CD4-positive, alpha-beta T cell treated with Interleukin-17A for 4 hours (primary cell): ENCODE results near the gene MLPH.

Source experiments
- DNase-seq: peaks from one replicate; pipeline ENCODE4 v3.0.0-alpha.2; 2020; ENCODE audit warnings: mixed read lengths

Gene MLPH

DNA sequence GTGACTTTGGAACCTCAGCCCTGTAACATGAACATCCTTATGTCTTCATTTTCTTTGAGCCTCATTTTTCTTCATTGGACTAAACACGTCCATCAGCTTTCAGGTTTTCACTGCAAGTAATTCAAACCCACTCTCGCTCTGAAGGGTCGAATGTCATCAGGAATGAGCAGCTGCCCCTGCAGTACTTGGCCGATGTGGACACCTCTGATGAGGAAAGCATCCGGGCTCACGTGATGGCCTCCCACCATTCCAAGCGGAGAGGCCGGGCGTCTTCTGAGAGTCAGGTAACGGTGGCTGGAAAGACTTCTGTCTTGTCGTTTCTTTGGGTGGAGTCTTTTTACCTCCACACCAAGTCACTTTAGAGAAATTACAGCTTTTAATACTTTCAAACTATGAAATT is 40.2 kb downstream of the MLPH start:
- no peak for DNase-seq

DNA sequence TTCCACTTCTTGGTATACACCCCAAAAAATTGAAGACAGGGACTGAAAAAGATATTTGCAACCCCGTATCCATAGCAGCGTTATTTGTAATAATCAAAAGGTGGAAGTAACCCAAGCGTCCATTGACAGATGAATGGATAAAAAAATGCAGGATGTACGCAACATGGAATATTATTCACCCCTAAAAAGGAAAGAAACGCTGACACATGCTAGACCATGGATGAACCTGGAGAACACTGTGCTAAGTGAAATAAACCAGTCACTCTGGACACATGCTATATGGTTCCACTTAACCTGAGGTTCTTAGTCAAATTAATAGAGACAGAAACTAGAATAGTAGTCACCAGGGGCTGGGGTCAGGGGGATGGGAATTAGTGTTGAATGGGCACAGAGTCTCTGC is 40.7 kb downstream of the MLPH start:
- DNase-seq = no peak

DNA sequence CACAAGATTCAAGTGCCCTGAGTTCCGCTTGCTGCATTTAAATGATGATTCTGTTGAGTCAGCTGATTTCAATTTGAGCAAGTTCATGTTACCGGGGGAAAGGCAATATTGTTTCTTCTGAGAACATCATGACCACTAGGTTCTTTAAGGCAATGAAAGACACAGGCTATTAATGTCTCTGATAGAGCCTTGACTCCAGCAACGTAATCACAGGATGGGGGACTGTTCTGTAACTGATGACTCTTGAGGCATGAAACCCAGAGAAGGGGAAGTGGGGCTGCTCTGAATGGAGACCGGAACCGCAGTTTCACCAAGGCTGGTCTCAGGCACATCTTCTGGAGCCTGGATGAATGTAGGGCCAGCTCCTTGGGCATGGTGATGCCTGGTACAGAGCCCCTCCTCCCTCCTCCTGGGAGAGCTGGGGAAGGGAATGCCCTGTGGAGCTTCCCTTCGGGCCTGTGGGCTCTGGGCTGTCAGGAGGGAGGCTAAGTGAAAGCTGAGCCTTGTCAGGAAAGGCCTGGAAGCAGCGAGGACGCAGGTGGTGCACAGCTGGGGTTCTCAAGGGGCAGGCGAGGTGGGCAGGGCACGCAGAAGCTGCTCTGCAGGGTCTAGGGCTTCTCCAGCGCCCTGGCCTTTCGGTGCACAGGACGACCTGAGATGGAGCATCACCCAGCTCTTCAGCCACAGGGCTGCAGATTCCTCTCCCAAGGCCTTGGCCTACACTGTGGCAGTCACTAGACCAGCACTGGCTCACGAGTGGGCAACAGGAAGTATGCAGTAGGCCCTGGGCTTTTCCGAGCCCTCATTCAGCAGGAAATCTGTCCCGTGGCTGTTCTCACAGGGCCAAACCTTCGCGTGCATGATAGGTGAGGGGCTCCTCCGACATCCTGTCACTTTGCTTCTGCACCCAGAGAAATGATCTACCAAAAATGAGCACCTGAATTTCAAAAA is 42.7 kb downstream of the MLPH start:
- DNase-seq = no peak

DNA sequence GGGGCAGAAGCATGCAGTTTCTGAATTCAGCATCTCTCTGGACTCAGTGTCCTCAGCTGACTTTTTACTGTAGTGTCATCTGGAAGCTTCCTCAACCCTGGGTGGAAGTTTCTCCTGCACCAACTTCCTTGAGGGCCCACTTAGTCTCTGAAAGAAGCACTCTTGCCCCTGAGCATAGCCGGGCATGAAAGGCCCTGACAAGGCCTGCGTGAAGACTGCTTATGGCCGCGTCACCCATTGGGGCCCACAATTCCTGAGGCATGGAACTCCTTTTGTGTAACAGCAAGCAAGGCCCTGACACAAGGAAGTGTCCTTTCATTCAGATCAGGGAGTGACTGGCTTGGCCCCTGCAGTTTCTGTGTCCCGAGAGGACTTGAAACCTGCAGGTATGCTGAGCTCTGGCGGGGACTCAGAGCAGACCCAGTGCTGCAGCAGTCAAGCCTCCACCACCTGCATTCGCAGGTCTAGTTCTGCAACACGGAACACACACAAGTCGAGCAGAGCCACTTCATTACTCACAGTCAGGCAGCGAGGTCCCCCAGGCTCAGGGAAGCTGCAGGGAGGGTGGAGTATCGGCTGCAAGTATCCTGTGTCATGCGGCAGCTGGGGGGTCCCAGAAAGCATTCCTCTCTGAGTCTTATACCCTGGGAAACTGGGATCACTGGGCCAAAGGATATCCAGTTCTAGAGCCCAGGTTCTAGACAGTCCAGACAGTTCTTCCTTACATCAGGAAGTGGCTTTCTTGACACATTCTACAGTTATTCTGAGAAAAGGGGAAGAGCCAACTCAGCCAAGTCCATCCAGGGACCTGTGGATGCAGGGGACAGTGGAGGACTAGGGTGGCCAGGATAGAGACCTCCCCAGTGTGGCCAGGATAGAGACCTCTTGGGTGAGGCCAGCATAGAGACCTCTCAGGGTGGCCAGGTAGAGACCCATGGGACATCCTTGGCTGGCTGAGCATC is 43.7 kb downstream of the MLPH start:
- DNase-seq = no peak

DNA sequence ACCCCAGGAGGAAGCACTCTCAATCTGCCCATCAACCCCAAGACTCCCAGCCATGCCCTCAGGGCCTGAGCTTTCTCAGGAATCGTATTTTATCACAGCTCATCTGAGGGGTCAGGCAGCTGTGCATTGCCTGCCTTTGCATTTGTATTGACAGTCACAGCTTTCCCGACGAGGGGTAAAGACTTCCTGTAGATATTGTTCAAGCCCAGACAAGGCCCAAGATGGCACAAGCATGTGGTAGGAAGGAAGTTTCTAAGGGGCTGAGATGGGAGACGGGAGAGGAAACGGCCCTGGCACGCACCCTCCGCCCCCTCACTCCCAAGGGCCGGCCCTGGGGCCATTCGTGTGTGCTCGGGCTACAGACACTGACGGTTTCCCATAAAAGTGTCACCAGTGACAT is 45.1 kb downstream of the MLPH start:
- no peak for DNase-seq

DNA sequence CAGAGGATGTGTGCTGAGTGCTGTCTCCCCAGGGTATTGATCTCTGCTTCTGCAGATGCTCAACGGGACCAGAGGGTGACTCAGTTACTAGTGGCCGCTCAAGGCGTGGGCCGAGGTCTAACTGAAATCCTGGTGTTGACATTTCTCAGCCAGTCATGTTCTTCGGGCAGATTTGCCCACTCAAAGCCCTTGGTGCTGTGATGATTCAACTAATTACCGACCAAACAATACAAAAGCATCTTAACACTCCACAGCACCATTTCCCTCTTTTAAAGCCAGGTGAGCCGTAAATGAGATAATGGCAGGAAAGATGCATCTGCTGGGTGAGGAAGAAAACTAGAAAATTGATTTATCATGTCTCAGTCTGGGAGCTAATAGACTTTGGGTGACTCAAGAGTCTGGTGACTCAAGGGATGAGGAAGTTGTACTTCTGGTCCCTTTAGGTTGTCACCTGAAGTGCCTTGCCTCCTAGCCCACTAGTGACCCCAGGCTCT is 46.7 kb downstream of the MLPH start:
- no peak for DNase-seq

DNA sequence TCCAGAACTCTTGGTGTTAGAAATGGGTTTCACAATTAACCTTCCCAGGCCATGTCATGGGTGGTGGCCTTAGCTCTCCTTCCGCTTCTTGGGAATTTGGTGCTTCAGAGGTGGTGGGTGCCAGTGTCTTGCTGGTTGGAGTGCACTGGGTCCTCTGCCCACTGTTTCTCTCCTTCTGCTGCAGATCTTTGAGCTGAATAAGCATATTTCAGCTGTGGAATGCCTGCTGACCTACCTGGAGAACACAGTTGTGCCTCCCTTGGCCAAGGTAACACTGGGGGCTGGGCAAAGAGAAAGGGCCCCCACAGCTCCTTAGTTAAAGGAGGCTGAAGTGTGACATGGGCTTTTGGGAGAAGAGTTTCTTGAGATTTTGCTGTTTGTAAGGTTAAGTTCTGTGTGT is 47.3 kb downstream of the MLPH start:
- DNase-seq = no peak

DNA sequence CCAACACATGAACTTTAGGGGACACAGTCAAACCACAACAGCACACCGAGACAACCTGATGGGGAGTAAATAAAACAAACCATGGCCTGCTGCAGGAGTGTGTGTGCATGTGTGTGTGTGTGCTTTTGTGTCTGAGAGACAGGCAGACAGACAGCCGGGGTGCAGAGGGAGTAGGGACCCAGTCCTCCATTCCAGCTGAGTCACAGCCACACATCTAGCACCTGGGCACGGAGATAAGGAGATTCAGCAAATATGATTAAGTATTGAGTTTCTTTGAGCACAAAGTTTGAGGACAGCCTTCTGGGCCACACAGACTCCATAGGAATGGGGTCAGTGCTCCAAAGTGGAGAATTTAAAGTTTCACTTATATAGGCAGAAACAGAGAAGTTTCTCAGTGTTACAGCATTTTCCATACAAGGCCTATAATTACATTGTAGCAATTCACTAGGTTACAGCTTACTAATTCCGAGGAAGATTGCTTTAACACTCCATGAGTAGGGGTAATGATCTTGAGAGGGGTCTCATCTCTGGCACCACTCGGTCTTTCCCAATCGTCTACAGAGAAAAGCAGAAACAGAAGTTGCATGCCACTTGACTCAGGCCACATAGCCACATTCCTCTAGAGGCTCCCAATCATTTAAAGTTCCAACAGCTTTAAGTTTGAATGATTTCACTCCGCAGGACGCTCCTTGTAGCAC is 48.5 kb downstream of the MLPH start:
- no peak for DNase-seq

DNA sequence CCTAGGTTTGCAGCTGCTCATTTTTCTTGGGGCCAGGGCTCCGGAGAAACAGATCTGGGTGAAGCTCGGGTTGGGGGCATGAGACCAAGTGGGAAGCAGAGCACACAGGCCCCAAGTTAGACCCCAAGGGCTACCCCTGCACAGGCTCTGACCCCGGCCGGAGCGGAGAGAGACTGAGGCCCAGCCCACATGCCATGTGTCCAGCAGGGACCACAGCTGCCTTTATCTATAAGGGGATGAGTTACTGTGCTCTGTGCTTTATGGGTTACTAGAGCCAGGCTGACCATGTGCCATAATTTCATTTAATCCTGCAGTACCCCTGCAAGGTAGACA is 49.0 kb downstream of the MLPH start:
- no peak for DNase-seq

DNA sequence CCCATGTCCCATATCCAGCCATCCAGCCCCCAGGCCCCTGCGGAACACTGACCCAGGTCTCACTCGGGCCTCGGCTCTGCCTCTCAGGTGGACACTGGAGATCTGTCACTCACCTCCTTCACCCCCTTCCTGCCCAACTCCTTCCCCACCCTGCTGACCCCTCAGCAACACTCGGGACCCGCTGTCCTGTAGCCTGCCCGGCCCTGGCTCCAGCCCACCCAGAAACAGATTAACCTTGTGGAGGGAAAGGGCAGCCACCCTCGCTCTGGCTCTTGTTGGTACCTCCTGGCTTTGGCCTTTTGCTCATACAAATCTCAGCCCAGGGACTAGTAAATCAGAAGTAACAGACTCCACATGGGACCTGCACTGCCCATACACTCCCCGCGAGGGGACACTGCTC is 49.6 kb downstream of the MLPH start:
- no peak for DNase-seq

DNA sequence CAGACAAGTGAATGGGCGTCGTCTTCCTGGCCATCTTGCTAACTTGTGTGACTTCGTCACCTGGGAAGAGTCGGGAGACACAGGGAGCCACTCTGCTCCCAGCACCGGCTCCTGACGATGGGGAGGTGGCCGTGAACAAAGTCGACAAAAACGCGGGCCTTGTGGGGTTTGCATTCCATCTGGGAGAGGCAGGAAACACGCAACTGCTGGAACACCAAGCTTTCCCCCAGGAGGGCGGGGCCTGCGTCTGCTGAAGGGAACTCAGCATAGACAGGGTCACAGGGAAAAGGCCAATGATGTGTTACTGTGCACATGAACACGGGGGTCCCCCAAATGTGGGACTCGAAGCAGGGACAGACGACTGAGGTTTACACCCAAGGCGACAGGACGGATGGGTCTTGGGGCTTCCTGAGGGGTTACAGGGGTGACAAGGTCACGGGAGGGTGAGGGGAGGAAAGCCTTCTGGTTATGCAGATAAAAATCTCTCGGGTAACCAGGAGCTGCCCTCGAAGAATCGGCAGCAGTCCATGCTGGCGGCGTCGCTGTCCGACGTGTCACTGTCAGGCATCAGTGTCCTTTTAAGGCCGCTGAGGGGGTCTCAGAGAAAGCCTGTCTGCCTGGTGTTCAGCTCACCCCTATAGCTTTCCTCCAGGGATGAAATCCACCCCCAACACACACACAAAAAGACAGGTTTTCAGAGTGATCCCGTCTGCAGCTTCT is 51.1 kb downstream of the MLPH start:
- no peak for DNase-seq

DNA sequence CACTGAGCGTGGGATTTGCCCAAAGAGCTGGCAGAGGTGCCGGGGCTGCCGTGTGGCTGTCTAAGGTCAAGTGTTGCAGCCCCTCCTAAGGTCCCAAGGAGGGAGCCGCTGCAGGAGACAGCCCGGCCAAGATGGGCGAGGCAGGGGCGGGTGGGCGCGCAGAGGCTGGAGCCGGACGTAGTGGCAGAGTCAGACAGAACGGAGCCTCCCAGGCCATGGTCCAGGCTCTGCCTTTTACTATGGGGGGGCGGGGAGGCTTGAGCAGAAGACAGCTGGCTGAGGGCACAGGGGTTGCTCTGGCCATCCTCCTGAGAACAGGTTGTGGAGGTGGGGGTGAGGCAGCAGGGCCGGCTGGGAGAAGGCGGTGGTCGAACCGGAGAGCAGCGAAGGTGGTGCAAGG is 51.9 kb downstream of the MLPH start:
- DNase-seq = no peak

DNA sequence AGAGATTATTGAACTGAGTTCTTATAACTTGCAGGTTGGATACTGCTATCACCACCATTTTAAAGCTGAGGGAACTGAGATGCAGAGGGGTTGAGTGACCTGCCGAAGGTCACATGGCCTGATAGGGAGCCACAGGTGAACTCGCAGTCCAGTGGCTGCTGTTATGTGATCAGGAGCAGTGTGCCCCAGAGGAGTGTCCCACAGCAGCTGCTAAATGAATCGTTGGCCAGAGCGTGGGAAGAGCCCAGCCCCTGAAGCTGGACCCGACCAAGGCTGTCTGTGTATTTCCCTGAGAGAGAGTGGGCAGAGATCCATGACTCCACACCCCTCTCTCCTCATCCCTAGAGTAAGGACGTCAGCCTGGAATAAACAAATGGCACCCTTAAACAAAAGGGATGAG is 52.6 kb downstream of the MLPH start:
- DNase-seq = no peak

DNA sequence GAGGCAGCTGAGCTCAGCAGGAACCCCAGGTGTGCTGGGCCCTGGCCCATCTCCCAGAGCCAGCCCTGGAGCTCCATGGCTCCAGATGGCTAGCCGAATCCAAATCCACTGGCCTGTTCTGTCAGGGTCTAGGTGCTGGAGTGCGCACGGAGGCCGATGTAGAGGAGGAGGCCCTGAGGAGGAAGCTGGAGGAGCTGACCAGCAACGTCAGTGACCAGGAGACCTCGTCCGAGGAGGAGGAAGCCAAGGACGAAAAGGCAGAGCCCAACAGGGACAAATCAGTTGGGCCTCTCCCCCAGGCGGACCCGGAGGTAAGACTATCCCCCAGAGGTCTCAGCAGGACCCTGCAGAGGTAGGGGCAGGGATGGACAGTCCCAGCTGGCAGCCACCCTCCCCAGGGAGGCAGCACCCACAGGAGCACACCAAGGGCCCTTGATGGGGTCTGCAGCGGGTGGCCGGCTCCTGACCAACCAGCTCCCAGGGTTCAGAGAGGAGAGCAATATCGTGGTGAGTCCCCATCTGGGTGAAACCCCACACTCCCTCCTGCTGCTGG is 53.2 kb downstream of the MLPH start:
- no peak for DNase-seq

DNA sequence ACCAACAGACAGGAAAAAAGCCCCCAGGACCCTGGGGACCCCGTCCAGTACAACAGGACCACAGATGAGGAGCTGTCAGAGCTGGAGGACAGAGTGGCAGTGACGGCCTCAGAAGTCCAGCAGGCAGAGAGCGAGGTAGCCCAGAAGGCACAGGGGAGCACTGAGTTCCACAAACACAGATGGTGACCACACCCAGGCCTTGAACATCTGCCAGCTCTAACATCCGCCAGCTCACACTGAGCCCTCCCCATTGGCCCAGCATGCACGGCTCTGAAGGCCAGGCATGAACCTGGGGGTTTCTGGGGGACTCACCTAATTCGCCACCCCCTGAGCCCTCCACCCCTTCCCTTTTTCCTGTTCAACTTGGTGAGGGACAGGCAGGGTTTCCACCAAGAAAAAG is 53.8 kb downstream of the MLPH start:
- DNase-seq = no peak

DNA sequence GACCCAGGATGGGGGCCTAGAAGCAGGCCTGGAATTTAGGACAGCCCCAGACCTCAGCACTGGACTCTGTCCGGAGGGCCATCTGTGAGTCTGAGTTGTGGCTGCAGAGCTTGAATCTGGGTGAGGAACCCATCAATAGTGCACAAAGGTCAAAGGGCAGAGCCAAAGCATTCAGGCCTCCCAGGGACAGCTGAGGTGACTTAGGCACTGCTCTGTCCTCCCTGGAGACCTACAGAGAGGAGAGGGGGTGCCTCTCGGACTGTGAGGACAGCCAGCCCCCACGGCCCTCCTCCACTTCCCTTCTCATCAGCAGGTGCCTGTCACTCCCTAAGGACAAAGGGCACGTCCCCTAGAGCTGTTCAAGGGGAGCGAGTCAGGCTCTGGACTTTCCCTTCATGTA is 54.2 kb downstream of the MLPH start:
- no peak for DNase-seq

DNA sequence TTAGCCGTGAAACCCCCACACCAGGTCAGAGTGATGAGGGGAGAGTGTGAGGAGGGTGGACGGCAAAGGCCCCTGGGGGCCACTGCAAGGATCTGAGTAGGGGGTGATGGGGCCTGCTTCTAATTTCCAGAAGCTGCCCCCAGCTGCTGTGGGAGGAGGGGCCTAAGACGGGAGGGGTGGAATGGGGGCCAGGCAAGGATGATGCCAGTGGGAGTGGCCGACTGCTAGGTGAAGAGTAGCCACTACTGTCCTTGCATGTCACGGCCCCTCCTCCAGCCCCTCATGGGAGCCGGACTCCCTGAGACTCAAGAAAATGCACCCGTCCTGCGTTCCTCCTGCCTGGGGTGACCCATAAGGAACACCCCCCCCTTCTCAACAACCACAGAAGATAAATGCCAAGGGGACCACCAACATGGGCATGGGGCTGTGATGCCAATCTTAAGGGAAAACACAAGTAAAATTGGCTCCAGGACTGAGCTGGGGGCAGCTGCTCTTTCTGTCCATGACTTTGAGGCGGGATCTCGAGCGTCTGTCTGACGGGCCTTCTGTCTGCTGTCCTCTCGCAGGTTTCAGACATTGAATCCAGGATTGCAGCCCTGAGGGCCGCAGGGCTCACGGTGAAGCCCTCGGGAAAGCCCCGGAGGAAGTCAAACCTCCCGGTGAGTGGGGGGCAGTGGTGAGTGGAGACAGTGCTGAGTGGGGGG is 55.1 kb downstream of the MLPH start:
- DNase-seq = no peak

DNA sequence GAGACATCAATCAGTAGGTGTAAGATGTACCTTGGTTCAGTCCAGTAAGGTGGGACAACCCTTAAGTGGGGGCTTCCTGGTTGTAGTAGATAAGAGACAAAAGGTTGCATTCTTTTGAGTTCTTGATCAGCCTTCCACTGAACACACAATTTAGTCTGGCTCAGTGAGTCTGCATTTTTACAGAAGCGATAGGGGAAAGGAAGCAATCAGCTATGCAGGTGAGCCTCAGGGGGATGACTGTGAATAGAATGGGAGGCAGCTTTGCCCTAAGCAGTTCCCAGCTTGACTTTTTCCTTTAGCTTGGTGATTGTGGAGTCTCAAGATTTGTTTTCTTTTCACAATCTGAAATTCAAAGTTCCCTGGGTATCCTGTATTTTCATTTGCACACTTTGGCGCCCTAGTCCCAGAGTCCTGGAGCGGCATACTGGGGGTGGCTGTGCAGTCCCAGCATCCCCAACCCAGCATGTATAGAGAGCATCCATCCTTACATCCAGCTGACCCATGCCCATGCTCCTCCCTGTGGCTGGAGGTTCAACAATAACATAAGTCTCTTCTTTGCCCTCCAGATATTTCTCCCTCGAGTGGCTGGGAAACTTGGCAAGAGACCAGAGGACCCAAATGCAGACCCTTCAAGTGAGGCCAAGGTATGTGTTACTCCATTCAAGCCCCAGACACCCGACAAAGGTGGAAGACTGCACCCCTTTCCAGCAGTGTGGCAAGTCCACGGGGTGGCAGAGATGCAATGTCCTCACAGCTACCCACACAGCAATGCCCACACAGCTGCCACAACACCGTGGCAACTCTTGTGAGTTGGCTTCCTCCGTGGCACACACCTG is 59.2 kb downstream of the MLPH start:
- no peak for DNase-seq

DNA sequence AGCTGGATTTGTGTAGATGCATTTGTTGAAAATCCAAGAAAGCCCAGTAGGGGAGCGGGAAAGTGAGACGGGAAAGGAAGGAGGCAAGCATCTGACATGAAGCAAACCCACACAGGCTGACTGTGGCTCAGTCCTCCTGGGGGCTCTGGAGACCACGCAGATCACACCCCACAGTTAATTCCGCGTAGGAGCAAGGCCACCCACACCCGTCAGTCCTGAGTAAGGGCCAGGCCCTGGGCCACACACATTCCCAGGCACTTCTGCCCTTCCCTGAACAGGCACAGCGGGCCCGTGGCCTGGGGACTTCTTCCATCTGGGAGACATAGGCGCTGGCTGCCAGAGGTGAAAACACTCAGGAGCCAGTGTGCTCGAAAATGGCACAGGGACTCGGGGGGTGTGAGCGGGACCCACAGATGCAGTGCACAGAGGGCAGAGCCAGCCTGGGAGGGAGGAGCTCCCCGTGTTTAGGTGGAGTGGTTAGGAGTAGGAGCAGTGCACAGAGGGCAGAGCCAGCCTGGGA is 59.9 kb downstream of the MLPH start:
- DNase-seq = no peak

DNA sequence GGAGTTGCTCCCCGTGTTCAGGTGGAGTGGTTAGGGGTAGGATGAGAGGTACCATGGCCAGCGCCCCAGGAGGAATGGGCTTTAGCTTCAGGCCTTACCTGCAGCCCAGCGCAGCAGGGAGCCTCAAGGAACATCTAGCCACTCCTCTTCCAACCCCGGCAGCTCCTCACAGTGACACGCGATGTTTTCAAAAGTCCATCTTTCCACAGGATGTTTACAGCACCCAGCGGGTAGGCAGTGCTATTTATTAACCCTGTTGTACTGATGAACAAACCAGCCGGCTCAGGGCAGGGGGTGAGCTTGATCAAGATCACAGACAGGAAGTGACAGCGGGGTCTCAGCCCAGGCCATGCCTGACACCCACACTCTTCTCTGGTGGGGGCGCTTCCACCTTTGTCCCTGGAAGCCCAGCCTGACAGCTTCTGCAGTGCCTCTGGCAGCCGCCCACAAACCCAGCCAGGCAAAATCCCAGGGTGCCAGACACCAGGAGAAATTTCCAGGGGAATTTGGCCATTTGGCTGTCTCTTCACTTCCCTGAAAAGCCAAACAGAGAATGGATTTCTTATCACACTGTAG is 60.9 kb downstream of the MLPH start:
- DNase-seq = no peak
